ENCODE results near the gene CD8B. TPM values are rescaled to one million over a fixed set of nuclear protein-coding genes. Genes with fewer than 3 reads are reported as not detected.

The CD8B gene
- not detected in 2 replicates for total RNA-seq

DNA sequence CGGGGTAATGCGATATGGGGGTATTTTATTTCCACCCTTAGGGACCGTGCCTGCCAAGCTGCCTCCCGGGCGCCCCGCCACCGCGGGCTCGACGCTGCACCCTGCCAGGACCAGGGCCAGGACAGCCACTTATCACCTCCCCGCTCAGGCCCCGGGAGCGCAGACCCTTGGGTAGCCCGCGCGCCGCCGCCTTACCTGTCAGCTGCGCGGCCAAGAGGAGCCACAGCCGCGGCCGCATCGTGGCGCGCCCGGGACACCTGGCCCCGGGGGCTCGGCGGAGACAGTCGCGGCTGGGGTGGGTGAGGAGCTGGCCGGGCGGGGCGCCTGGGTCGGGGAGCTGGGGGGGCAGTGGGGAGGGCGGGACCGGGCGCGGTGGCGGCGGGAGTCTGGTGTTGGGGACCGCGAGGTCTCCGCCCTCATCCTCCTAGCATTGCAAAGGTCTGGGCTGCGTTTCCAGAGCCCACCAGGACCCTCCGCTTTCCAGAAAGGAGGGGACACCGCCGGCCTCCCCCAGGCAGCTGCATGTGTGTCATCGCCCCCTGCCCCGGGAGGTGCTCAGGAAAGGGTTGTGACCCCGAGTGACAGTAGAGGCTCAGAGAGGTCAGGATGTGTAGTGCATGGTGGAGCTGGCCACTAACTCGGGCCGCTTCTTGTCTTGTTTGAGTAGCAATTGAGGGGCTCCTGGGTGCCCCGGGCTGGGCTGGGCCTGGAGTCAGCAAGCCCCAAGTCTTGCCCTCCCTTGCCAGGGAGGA is at the start of gene CD8B:
CD8B (minus strand) TSS at position 259 of the 752 bp plus-strand sequence; CDS start at position 238, 21 bp downstream.

GRCh38 chr2:86790676-86791572 is 70.8 kb downstream of the CD8B start, which contains the start of gene CD8A:
Gene CD8A (minus strand): TSS chr2:86790913. CDS start chr2:86790825, 88 bp downstream.

Other genes starting within 250 kb of the CD8B start
- 14.0 and 18.5 TPM in 2 replicates for gene RNF103, start 238.0 kb downstream of the CD8B start, total RNA-seq
- gene RMND5A, start 141.6 kb downstream of the CD8B start, total RNA-seq: 12.6 and 13.1 TPM in 2 replicates
- gene CD8A, start 71.0 kb downstream of the CD8B start, total RNA-seq: not detected in 2 replicates
- 0.13 and 0.25 TPM in 2 replicates for gene RGPD1, start 80.2 kb upstream of the CD8B start, total RNA-seq
- gene PLGLB1, start 160.0 kb upstream of the CD8B start, total RNA-seq: 0.26 TPM in 1 of 2 replicates, not detected in the other

Data from aortic smooth muscle cell (primary cell).